K562 (cell line): ENCODE measurements around the gene USP10. TPM values are rescaled to one million over a fixed set of nuclear protein-coding genes. Genes with fewer than 3 reads are reported as not detected.

Source experiments
- ATAC-seq: fragments of 200-7000 bp; cut with Tn5 transposase; 3 replicates; pipeline ENCODE4 v1.9.1; 2020; ENCODE audit warnings: moderate library complexity
- BruUV-seq: library from RNA; stranded (reverse); fragments of 400-500 nt; replicated peaks from 2 replicates; lab custom pipeline; 2021; lab: Mats Ljungman, UMichigan
- CTCF ChIA-PET: fragments of 300-600 bp; formaldehyde crosslinking; extraction: SDS; loops from one replicate; lab custom pipeline; 2021; ENCODE audit warnings: low intra/inter-chr PET ratio; lab: Yijun Ruan, JAX
- POLR2A ChIA-PET: fragments of 300-600, 350-650 bp; sonication (Branson Sonifier 250); formaldehyde crosslinking; extraction: SDS; loops from one replicate; lab custom pipeline; 2021; ENCODE audit warnings: antibody characterized with exemption, inconsistent platforms; lab: Yijun Ruan, JAX
- DNase-seq, 4 experiments: peaks; one replicate each; pipeline versions ENCODE4 v3.0.0 to v3.0.0-alpha.2; 2011 to 2018; ENCODE audit warnings: low spot score in 3 of 4, mixed read lengths in 3 of 4; ENCODE audit errors: extremely low read depth in 1 of 4
- FAIRE-seq: peaks from 2 replicates; lab custom pipeline; 2011; peaks lifted over from hg19 to GRCh38; lab: Jason Lieb, UNC
- H2AFZ ChIP-seq: 2 replicates; pipeline ENCODE4 v1.6.0; 2011; ENCODE audit warnings: low read depth, low read length, control low read depth, inconsistent platforms
- H3K27ac ChIP-seq: fragments of 200-600 bp; 3 replicates; pipeline ENCODE4 v1.8.0; 2011; ENCODE audit warnings: low read depth, mild to moderate bottlenecking, control low read depth, inconsistent platforms, low read length, moderate library complexity, mixed read lengths; ENCODE audit errors: extremely low read depth
- H3K27me3 ChIP-seq, 2 experiments: fragments of 300-600 bp in 1 of 2; 2 replicates in 1 of 2; 3 replicates in 1 of 2; pipeline versions ENCODE4 v1.6.0 to v1.8.0; 2011; ENCODE audit warnings: inconsistent platforms in 2 of 2, low read length in 2 of 2, mild to moderate bottlenecking in 1 of 2, mixed read lengths in 1 of 2, moderate library complexity in 1 of 2; ENCODE audit not compliant: control insufficient read depth in 2 of 2, insufficient read depth in 2 of 2
- H3K36me3 ChIP-seq: fragments of 300-600 bp; 3 replicates; pipeline ENCODE4 v1.8.0; 2011; ENCODE audit warnings: mild to moderate bottlenecking, low read length, inconsistent platforms; ENCODE audit not compliant: control insufficient read depth, insufficient read depth
- H3K4me1 ChIP-seq, 2 experiments: fragments of 200-600 bp in 1 of 2; replicated peaks in 1 of 2; 2 replicates in 1 of 2; 3 replicates in 1 of 2; pipeline versions ENCODE4 v1.5.1 to v1.8.0; 2011; ENCODE audit warnings: inconsistent platforms in 2 of 2, low read length in 2 of 2, mild to moderate bottlenecking in 1 of 2, mixed read lengths in 1 of 2, moderate library complexity in 1 of 2; ENCODE audit not compliant: control insufficient read depth in 2 of 2, insufficient read depth in 2 of 2
- H3K4me2 ChIP-seq: 2 replicates; pipeline ENCODE4 v1.6.1; 2011; ENCODE audit warnings: low read length, control low read depth, inconsistent platforms, mixed read lengths; ENCODE audit not compliant: insufficient read depth
- H3K4me3 ChIP-seq: fragments of 200-600 bp; sonication (generic), shearing (Covaris generic); 2 replicates; pipeline ENCODE4 v1.5.1; 2016; ENCODE audit warnings: control low read depth, inconsistent platforms
- H3K79me2 ChIP-seq: fragments of 200-600 bp; 3 replicates; pipeline ENCODE4 v1.8.0; 2011; ENCODE audit warnings: low read length, inconsistent platforms; ENCODE audit not compliant: control insufficient read depth, insufficient read depth
- H3K9ac ChIP-seq, 2 experiments: 2 replicates each; pipeline versions ENCODE4 v1.6.0 to v1.6.1; 2011; ENCODE audit warnings: low read depth in 2 of 2, low read length in 2 of 2, control low read depth in 1 of 2, inconsistent platforms in 1 of 2, mild to moderate bottlenecking in 1 of 2, mixed read lengths in 1 of 2; ENCODE audit not compliant: insufficient read depth in 1 of 2
- H3K9me1 ChIP-seq: one replicate; pipeline ENCODE4 v1.6.0; 2011; ENCODE audit warnings: inconsistent platforms, mild to moderate bottlenecking, low read length, moderate library complexity; ENCODE audit not compliant: control insufficient read depth, insufficient read depth
- H3K9me3 ChIP-seq: replicated peaks from 2 replicates; pipeline ENCODE4 v1.5.1; 2011; ENCODE audit warnings: low read depth, low read length, inconsistent platforms; ENCODE audit not compliant: control insufficient read depth, insufficient read depth
- H4K20me1 ChIP-seq: replicated peaks from 2 replicates; pipeline ENCODE4 v1.6.1; 2011; ENCODE audit warnings: low read length, inconsistent platforms, mixed read lengths; ENCODE audit not compliant: control insufficient read depth, insufficient read depth
- CBX3 ChIP-seq, 2 experiments: IDR thresholded peaks; 1 replicate in 1 of 2; 2 replicates in 1 of 2; pipeline ENCODE4 v1.6.1; 2012; ENCODE audit warnings: inconsistent platforms in 2 of 2, low read length in 2 of 2, borderline replicate concordance in 1 of 2, control low read depth in 1 of 2
- POLR2G ChIP-seq: fragments of 200-400 bp; formaldehyde crosslinking; IDR thresholded peaks from 2 replicates; pipeline ENCODE4 v1.6.1; 2017; ENCODE audit warnings: low read depth, mild to moderate bottlenecking, antibody characterized with exemption, low read length, moderate library complexity
- WGBS: fragments of 100-300 bp; shearing (Covaris generic); methylation state at CpG from one replicate; pipeline ENCODE4 v1.1.6; 2016; ENCODE audit warnings: low coverage, mixed read lengths; ENCODE audit not compliant: insufficient coverage; ENCODE audit errors: missing lambda C conversion rate; 5-methylcytosine and 5-hydroxymethylcytosine counted together
- in situ Hi-C: fragments of 300-500 bp; cut with MboI; formaldehyde crosslinking; loops from 4 replicates; pipeline ENCODE4 v1.15.0; 2018; ENCODE audit warnings: inconsistent platforms, mixed read lengths
- intact Hi-C: fragments of 100-400 bp; cut with micrococcal nuclease; formaldehyde crosslinking; loops from 2 replicates; pipeline ENCODE4 v1.14.2; 2022
- polyA plus RNA-seq, 8 experiments: library from polyadenylated mRNA; depleted of rRNA in 4 of 8; stranded (reverse) in 5 of 8; unstranded in 3 of 8; fragments of >200 nt; fragmentation: Nextera tagmentation in 2 of 8; fragmentation: Illumina TruSeq in 1 of 8; extraction: Ambion mirVana in 2 of 8; extraction: Trizol in 1 of 8; gene quantifications; 2 replicates each; pipeline versions ENCODE4 v1.2.1 to v1.2.3, GENCODE V29; 2011 to 2014; ENCODE audit warnings: inconsistent platforms in 1 of 8, missing spikeins in 1 of 8
- total RNA-seq, 7 experiments: library from RNA; depleted of rRNA in 6 of 7; stranded (reverse); fragments of >200 nt in 6 of 7; fragmentation: Illumina TruSeq in 2 of 7; extraction: Trizol in 2 of 7; gene quantifications; 2 replicates each; pipeline versions ENCODE4 v1.2.1 to v1.2.3, GENCODE V29; 2011 to 2021; ENCODE audit warnings: low replicate concordance in 1 of 7
- TF ChIP-seq, protein P1 (sequence below): sonication (generic); formaldehyde crosslinking; IDR thresholded peaks from 2 replicates; pipeline ENCODE4 v1.8.1; 2023; ENCODE audit warnings: mild to moderate bottlenecking, missing genetic modification reagents

Gene USP10
- total and polyA plus RNA-seq, 9 of the 15 experiments (the other 6 are each of a cell fraction or from before 2014, with no cell fraction given) = 61.7 to 197 (median 116) TPM

GRCh38 chr16:84714028-84714427 lies 14.2 kb downstream of the USP10 start:
- H2AFZ ChIP-seq = no peak overlapping the region
- 0 out of 2 replicates have a peak, but pooled peaks have one; percentile 8 for TF ChIP-seq POLR2G
- TF ChIP-seq, protein P1, sequence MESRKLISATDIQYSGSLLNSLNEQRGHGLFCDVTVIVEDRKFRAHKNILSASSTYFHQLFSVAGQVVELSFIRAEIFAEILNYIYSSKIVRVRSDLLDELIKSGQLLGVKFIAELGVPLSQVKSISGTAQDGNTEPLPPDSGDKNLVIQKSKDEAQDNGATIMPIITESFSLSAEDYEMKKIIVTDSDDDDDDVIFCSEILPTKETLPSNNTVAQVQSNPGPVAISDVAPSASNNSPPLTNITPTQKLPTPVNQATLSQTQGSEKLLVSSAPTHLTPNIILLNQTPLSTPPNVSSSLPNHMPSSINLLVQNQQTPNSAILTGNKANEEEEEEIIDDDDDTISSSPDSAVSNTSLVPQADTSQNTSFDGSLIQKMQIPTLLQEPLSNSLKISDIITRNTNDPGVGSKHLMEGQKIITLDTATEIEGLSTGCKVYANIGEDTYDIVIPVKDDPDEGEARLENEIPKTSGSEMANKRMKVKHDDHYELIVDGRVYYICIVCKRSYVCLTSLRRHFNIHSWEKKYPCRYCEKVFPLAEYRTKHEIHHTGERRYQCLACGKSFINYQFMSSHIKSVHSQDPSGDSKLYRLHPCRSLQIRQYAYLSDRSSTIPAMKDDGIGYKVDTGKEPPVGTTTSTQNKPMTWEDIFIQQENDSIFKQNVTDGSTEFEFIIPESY (CRISPR knock-in tag) = peak; percentile 75
- no peak for TF ChIP-seq CBX3 (IDR thresholded peaks at IDR 0.05; ENCODE audit: borderline replicate concordance in 1 of 2, low read length in 2 of 2)
- H3K36me3 ChIP-seq = peaks cover 73% of the 10 kb centered on the region
- H3K4me3 ChIP-seq = no peak overlapping the region
- CTCF ChIA-PET = no interaction called here
- H3K9me1 ChIP-seq = peaks cover 19% of the 10 kb centered on the region
- peak overlapping the region in 1 of 2 experiments; percentile 53; a peak in 2 of 4 replicates for H3K9ac ChIP-seq
- H3K4me1 ChIP-seq = peaks cover 11 to 18% of the 10 kb centered on the region in 2 experiments; a peak in 4 of 5 replicates
- peaks cover 83% of the 10 kb centered on the region for H4K20me1 ChIP-seq
- in situ Hi-C loops = no loop called here
- POLR2A ChIA-PET = interaction anchor here (0.6 to 8.8 kb wide), 5 partner anchors 11 to 17 kb away, joined by 3 to 68 read pairs (median 12); no protein-coding TSS in a partner anchor
- H3K9me3 ChIP-seq = no peaks in the 10 kb centered on the region
- DNase-seq (no peak), ATAC-seq (no peak), FAIRE-seq (no peak)
- H3K4me2 ChIP-seq = no peak overlapping the region
- 73% methylated on average over 5 of the region's 6 CpGs for WGBS
- peaks cover 99% of the 10 kb centered on the region for H3K79me2 ChIP-seq
- no peak overlapping the region for H3K27ac ChIP-seq
- BruUV-seq = no TSS peak
- no peaks in the 10 kb centered on the region for H3K27me3 ChIP-seq
- intact Hi-C loops = no loop called here
